ENCODE data around the gene PABPN1L. TPM values are rescaled to one million over a fixed set of nuclear protein-coding genes. Genes with fewer than 3 reads are reported as not detected.
"Not testable (repeated sequence)": the region's sequence is repeated elsewhere in the genome, so short reads cannot be mapped to it uniquely, and the experiment has no call there.

Gene PABPN1L
- total RNA-seq, 4 donors from 2014 or later: not detected

DNA sequence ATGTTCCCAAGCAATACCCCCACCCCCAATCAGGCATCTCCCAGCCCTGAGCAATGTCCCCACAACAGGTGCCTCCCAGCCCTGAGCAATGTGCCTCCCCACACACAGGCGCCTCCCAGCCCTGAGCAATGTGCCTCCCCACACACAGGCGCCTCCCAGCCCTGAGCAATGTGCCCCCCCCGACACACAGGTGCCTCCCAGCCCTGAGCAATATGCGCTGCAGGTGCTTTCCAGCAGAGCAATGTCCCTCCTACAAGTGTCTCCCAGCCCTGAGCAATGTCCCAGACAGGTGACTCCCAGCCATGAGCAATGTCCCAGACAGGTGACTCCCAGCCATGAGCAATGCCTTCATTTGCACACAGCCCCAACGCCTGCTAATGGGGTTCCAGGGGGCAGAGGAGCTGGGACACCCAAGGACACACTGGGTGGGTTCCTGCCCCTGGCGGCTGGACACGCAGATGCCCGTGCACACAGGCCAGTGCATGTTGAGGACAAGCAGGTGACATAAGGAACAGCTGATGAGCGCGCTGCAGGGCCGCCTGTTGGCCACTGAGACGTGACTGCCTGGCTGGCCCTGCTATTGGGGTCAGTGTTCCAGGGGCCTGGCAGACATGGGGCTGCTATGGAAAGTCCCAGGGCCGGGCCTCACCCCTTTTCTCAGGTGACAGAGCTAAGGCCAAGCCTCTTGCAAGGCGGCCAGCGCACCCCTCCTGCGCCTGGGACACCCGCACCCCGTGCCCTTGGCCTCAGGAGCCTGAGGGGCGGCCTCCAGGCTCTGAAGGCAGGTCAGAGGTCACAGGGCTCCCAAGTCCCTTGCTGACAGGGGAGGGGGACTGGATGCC, 26.9 kb upstream of the PABPN1L start:
- no peaks in the 10 kb centered on the region for H3K27me3 ChIP-seq
- peaks cover 0 to 60% (median 21%) of the 10 kb centered on the region in 4 donors for H3K36me3 ChIP-seq
- WGBS: 95% methylated on average over 16 of the region's 19 CpGs
- no peaks in the 10 kb centered on the region for H3K9me3 ChIP-seq
- peaks cover 0 to 4% (median 0%) of the 10 kb centered on the region in 4 donors for H3K4me1 ChIP-seq
- TF ChIP-seq POLR2A (IDR thresholded peaks at IDR 0.05; ENCODE audit: low read depth) (no peak), EP300 (IDR thresholded peaks at IDR 0.05) (no peak), POLR2AphosphoS5 (IDR thresholded peaks at IDR 0.05) (no peak)
- TF ChIP-seq, protein P1, sequence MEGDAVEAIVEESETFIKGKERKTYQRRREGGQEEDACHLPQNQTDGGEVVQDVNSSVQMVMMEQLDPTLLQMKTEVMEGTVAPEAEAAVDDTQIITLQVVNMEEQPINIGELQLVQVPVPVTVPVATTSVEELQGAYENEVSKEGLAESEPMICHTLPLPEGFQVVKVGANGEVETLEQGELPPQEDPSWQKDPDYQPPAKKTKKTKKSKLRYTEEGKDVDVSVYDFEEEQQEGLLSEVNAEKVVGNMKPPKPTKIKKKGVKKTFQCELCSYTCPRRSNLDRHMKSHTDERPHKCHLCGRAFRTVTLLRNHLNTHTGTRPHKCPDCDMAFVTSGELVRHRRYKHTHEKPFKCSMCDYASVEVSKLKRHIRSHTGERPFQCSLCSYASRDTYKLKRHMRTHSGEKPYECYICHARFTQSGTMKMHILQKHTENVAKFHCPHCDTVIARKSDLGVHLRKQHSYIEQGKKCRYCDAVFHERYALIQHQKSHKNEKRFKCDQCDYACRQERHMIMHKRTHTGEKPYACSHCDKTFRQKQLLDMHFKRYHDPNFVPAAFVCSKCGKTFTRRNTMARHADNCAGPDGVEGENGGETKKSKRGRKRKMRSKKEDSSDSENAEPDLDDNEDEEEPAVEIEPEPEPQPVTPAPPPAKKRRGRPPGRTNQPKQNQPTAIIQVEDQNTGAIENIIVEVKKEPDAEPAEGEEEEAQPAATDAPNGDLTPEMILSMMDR (IDR thresholded peaks at IDR 0.05): no peak
- H3K4me3 ChIP-seq: no peak overlapping the region
- intact Hi-C loops (cut with DNase I): no loop called here
- DNase-seq (ENCODE audit: extremely low spot score): no peak
- no peak overlapping the region for H3K27ac ChIP-seq (replicated peaks in 1 of 4)

- intact Hi-C loops (cut with DNase I): no loop called here
- Histone ChIP-seq H3K36me3 (peaks cover 0 to 48% (median 13%) of the 10 kb centered on the region in 4 donors), H3K27me3 (no peaks in the 10 kb centered on the region), H3K4me1 (peaks cover 10 to 16% (median 10%) of the 10 kb centered on the region in 4 donors), H3K4me3 (no peak overlapping the region), H3K9me3 (no peaks in the 10 kb centered on the region), H3K27ac (replicated peaks in 1 of 4) (no peak overlapping the region)
- WGBS: 85% methylated on average over 19 of the region's 20 CpGs
- TF ChIP-seq, protein P1 (IDR thresholded peaks at IDR 0.05): no peak
- TF ChIP-seq EP300 (IDR thresholded peaks at IDR 0.05): no peak
- TF ChIP-seq POLR2A (IDR thresholded peaks at IDR 0.05; ENCODE audit: low read depth): no peak
- no peak for TF ChIP-seq POLR2AphosphoS5 (IDR thresholded peaks at IDR 0.05)
- no peak for DNase-seq (ENCODE audit: extremely low spot score)
Observed at GRCh38 chr16:88892065-88892464, 25.6 kb upstream of the PABPN1L start.

GRCh38 chr16:88891083-88891482, 24.6 kb upstream of the PABPN1L start:
- no peaks in the 10 kb centered on the region for H3K27me3 ChIP-seq
- no peaks in the 10 kb centered on the region for H3K9me3 ChIP-seq
- peaks cover 17 to 26% (median 19%) of the 10 kb centered on the region in 4 donors for H3K4me1 ChIP-seq
- H3K36me3 ChIP-seq: peaks cover 0 to 38% (median 9%) of the 10 kb centered on the region in 4 donors
- DNase-seq (ENCODE audit: extremely low spot score): no peak
- TF ChIP-seq POLR2A (IDR thresholded peaks at IDR 0.05; ENCODE audit: low read depth) (no peak), EP300 (IDR thresholded peaks at IDR 0.05) (no peak), POLR2AphosphoS5 (IDR thresholded peaks at IDR 0.05) (no peak)
- TF ChIP-seq, protein P1 (IDR thresholded peaks at IDR 0.05): no peak
- H3K27ac ChIP-seq (replicated peaks in 1 of 4): no peak overlapping the region
- intact Hi-C loops (cut with DNase I): no loop called here
- 85% methylated on average over 14 of the region's 16 CpGs for WGBS
- no peak overlapping the region for H3K4me3 ChIP-seq

DNA sequence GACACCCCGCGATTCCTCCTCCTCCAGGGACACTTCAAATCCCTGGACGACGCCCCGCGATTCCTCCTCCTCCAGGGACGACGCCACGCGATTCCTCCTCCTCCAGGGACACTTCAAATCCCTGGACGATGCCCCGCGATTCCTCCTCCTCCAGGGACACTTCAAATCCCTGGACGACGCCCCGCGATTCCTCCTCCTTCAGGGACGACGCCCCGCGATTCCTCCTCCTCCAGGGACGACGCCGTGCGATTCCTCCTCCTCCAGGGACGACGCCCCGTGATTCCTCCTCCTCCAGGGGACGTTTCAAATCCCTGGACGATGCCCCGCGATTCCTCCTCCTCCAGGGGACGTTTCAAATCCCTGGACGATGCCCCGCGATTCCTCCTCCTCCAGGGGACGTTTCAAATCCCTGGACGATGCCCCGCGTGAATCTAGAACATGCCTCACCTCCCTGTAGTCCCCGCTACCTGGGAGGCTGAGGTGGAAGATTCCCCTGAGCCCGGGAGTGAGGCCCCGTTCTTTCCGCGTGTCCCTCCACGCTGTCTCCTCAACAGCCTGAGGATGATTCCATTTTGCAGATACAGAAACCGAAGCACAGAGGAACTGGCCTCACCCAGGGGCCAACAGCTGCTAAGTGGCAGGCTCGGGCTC, 23.4 kb upstream of the PABPN1L start:
- DNase-seq (ENCODE audit: extremely low spot score); intact Hi-C loops (cut with DNase I): not testable (repeated sequence)
- WGBS: 93% methylated on average over 48 of the region's 48 CpGs

More for the DNA sequence above, 23.4 kb upstream of the PABPN1L start:
- Histone ChIP-seq H3K36me3 (peaks cover 0 to 42% (median 13%) of the 10 kb centered on the region in 4 donors), H3K4me1 (peaks cover 21 to 31% (median 26%) of the 10 kb centered on the region in 4 donors)
- H3K9me3 ChIP-seq; H3K27ac ChIP-seq (replicated peaks in 1 of 4); H3K27me3 ChIP-seq; H3K4me3 ChIP-seq: not testable (repeated sequence)

All from esophagus muscularis mucosa (tissue), 4 donors.